Adrenal gland (tissue), 12 donors: ENCODE measurements around the gene DLG5. TPM values are rescaled to one million over a fixed set of nuclear protein-coding genes. Genes with fewer than 3 reads are reported as not detected.
A peak's percentile ranks its signal among the peaks of the same experiment; 100 is the strongest.

Source experiments
- DNase-seq, 7 donors: peaks; one replicate each; pipeline ENCODE4 v3.0.0-alpha.2; 2019 to 2020
- H3K27ac ChIP-seq, 5 donors: fragments of 200-600 bp; sonication (generic) in 4 of 5; 1 replicate in 3 of 5; 2 replicates in 2 of 5; pipeline versions ENCODE4 v1.5.1 to v1.8.0; 2016 to 2020; ENCODE audit warnings: mild to moderate bottlenecking in 1 of 5
- H3K27me3 ChIP-seq: fragments of 200-600 bp; 2 replicates; pipeline ENCODE4 v1.8.0; 2021
- H3K36me3 ChIP-seq, 2 donors: fragments of 200-600 bp; replicated peaks in 1 of 2; 1 replicate in 1 of 2; 2 replicates in 1 of 2; pipeline versions ENCODE4 v1.5.1 to v1.8.0; 2018 to 2022
- H3K4me1 ChIP-seq, 2 donors: fragments of 200-600 bp; replicated peaks in 1 of 2; 1 replicate in 1 of 2; 2 replicates in 1 of 2; pipeline versions ENCODE4 v1.5.1 to v1.8.0; 2018 to 2021
- H3K4me3 ChIP-seq, 4 donors: fragments of 200-600 bp; sonication (generic) in 3 of 4; one replicate each; pipeline ENCODE4 v1.5.1; 2016 to 2018
- H3K9me3 ChIP-seq, 3 donors: fragments of 200-600 bp; sonication (generic) in 1 of 3; replicated peaks in 1 of 3; 1 replicate in 2 of 3; 2 replicates in 1 of 3; pipeline versions ENCODE4 v1.5.1 to v1.8.0; 2016 to 2021
- POLR2A ChIP-seq, 2 donors: fragments of 450-650 bp; IDR thresholded peaks; one replicate each; pipeline ENCODE4 v1.6.1; 2017; ENCODE audit warnings: antibody characterized with exemption in 2 of 2, mild to moderate bottlenecking in 2 of 2, moderate library complexity in 1 of 2
- WGBS, 4 donors: extraction: QIAGEN DNeasy Blood & Tissue Kit in 2 of 4; methylation state at CpG; one replicate each; pipeline versions ENCODE4 v1.1.5 to v1.1.7; 2013 to 2017; 5-methylcytosine and 5-hydroxymethylcytosine counted together
- intact Hi-C, 2 donors: fragments of 100-400 bp; cut with DNase I; formaldehyde crosslinking; loops; one replicate each; pipeline versions ENCODE4 v1.14.1 to v1.15.0; 2022 to 2023
- polyA plus RNA-seq, 3 donors: library from polyadenylated mRNA; stranded (reverse); fragments of 200-250 nt in 2 of 3; fragments of 350-450 nt in 1 of 3; fragmentation: Illumina TruSeq in 1 of 3; extraction: RNeasy Lipid Tissue Mini Kit (QIAGEN cat#74804) in 1 of 3; gene quantifications; one replicate each; pipeline ENCODE4 v1.2.3, GENCODE V29; 2013 to 2014
- total RNA-seq, 9 donors: library from RNA; depleted of rRNA in 4 of 9; stranded (reverse); fragments of >200 nt in 4 of 9; fragments of 120-200 nt in 1 of 9; fragmentation: NEBNext Ultra II Directional in 1 of 9; extraction: Animal tissue kit (Norgen Biotek cat#: 25700) in 1 of 9; gene quantifications; one replicate each; pipeline versions ENCODE4 v1.1.0 to v1.2.4, GENCODE V29; 2013 to 2023
- TF ChIP-seq, protein P1 (sequence below), 6 experiments: fragments of 450-650 bp in 4 of 6; fragments of 200-600 bp in 2 of 6; sonication (generic) in 1 of 6; IDR thresholded peaks; 1 replicate in 5 of 6; 2 replicates in 1 of 6; pipeline versions ENCODE4 v1.5.1 to v1.8.0; 2016 to 2021; ENCODE audit warnings: antibody characterized with exemption in 6 of 6, mild to moderate bottlenecking in 2 of 6, moderate library complexity in 1 of 6
- donor health status: healthy with polysubstance abuse.
- donor health status: Bipolar disorder and iron deficiency.
- donor health status: DM: yes; HTN: yes; CAD: no.
- donor health status: DM: no; HTN: no; CAD: no.
- donor health status: DM: no; HTN: no; CAD: no.
- donor health status: DM: yes; HTN: yes; CAD: no.

Gene DLG5
- total and polyA plus RNA-seq, 12 donors = 32.6 to 175 (median 101) TPM

DNA sequence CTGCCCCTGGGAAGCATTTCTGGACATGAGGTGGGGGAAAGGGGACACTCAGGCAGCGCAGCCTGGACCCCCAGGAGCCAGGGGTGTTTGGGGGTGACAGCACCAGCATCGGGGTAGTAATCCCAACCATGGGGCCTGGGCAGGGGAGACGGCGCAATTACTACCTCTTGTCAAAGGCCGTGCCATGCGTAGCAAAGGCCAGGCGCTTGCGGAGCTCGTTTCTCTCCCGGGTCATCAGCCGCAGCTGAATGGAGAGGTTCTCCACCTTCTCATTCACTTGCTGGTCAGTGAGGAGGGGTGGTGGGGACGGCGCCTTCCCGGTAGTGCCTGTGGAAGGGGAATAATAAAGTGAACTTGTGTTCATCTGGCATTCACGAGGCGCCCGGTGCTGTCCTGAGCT is 70.0 kb downstream of the DLG5 start:
- Histone ChIP-seq H3K4me1 (peaks cover 0 to 12% of the 10 kb centered on the region in 2 donors), H3K4me3 (no peak overlapping the region), H3K27me3 (no peaks in the 10 kb centered on the region), H3K27ac (peak overlapping the region in 4 of 5 donors; percentile 6 to 82 (median 52)), H3K36me3 (peaks cover 0 to 36% of the 10 kb centered on the region in 2 donors), H3K9me3 (no peaks in the 10 kb centered on the region)
- intact Hi-C loops = no loop called here
- DNase-seq = no peak
- TF ChIP-seq, protein P1, sequence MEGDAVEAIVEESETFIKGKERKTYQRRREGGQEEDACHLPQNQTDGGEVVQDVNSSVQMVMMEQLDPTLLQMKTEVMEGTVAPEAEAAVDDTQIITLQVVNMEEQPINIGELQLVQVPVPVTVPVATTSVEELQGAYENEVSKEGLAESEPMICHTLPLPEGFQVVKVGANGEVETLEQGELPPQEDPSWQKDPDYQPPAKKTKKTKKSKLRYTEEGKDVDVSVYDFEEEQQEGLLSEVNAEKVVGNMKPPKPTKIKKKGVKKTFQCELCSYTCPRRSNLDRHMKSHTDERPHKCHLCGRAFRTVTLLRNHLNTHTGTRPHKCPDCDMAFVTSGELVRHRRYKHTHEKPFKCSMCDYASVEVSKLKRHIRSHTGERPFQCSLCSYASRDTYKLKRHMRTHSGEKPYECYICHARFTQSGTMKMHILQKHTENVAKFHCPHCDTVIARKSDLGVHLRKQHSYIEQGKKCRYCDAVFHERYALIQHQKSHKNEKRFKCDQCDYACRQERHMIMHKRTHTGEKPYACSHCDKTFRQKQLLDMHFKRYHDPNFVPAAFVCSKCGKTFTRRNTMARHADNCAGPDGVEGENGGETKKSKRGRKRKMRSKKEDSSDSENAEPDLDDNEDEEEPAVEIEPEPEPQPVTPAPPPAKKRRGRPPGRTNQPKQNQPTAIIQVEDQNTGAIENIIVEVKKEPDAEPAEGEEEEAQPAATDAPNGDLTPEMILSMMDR (IDR thresholded peaks at IDR 0.05) = no peak
- TF ChIP-seq POLR2A (IDR thresholded peaks at IDR 0.05) = no peak
- 88 to 95% (median 94%) methylated on average over 13 to 17 of the region's 17 CpGs for WGBS, 4 donors

DNA sequence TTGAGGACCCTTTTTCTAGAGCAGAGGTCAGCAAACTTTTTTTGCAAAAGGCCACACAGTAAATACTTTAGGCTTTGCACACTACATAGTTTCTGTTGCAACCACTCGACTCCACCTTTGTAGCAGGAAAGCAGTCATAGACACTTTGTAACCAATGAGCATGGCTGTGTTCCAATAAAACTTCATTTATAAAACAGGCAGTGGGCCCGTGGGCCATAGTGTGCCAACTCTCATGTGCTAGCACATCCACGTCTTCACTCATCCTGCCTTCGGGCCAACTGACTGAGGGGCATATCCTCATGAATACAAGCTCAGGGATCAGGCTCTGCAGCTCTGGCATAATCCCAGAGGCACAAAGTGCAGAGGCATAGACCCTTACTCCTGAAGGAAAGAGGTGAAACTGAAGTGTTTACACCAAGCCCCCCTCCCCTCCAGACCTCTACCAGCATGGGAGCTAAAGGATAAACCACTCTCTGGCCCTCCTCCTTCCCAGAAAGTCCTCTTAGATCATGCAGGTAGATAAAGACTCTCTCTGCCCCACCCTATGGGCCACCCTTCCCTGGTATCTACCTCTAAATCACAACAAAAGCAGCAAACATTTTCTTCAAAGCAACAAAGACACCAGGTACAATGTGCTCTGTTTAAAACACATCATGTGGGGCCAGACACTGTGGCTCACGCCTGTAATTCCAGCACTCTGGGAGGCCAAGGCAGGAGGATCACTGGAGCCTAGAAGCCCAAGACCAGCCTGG is 71.0 kb downstream of the DLG5 start:
- Histone ChIP-seq H3K27me3 (no peaks in the 10 kb centered on the region), H3K9me3 (no peaks in the 10 kb centered on the region), H3K36me3 (peaks cover 0 to 46% of the 10 kb centered on the region in 2 donors), H3K4me3 (no peak overlapping the region), H3K27ac (peak overlapping the region in 4 of 5 donors; percentile 14 to 71 (median 38)), H3K4me1 (peaks cover 0 to 12% of the 10 kb centered on the region in 2 donors)
- peak in 2 of 7 donors; percentile 63 to 68 for DNase-seq
- intact Hi-C loops = no loop called here
- TF ChIP-seq, protein P1 (IDR thresholded peaks at IDR 0.05) = no peak
- WGBS, 4 donors = 58 to 72% (median 61%) methylated on average over 5 of the region's 5 CpGs

DNA sequence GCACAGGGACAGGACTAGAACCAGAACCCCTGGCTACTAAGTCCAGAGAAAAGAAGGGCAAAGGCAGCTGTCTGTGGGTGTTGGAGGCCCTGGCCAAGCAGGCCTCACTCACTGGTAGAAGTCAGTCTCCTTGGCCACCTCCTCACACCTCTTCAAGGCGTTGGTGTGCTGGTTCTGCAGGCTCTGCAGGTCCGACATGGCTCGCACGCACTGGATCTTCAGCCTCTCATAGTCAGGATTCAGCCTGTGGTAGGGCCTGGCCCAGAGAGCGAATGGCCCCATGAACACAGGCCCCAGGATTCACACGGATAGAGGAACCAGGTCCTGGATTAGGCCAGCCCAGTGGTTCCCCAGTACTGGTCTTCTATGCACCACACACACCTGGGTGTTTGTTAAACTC is 72.4 kb downstream of the DLG5 start:
- TF ChIP-seq, protein P1 (IDR thresholded peaks at IDR 0.05) = no peak
- TF ChIP-seq POLR2A (IDR thresholded peaks at IDR 0.05) = no peak
- Histone ChIP-seq H3K4me1 (peaks cover 0 to 12% of the 10 kb centered on the region in 2 donors), H3K9me3 (no peaks in the 10 kb centered on the region), H3K27me3 (no peaks in the 10 kb centered on the region), H3K4me3 (no peak overlapping the region), H3K27ac (peak overlapping the region in 2 of 5 donors; percentile 36 to 44), H3K36me3 (peaks cover 0 to 53% of the 10 kb centered on the region in 2 donors)
- WGBS, 4 donors = 80 to 100% (median 91%) methylated on average over 1 to 6 of the region's 6 CpGs
- DNase-seq = no peak
- intact Hi-C loops = no loop called here

DNA sequence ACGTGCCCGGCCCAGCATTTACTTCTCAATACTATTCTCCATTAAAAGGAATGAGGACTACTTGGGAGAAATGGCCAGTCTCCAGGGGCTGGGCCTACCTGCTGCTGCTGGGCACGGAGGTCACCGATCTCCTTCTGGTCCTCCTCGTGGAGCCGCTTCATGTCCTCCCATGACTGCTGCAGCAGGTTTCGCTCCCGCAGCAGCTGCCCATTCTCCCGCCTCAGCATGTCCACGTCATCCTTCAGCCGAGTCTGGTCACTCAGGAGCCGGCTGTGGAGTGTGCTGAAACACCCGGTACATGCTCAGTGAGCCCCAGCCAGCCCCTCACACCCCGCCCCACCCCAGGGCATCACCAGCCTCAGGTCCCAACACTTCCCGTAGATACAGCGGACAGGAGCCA is 73.3 kb downstream of the DLG5 start:
- TF ChIP-seq, protein P1 (IDR thresholded peaks at IDR 0.05) = no peak
- TF ChIP-seq POLR2A (IDR thresholded peaks at IDR 0.05) = no peak
- DNase-seq = no peak
- Histone ChIP-seq H3K27me3 (no peaks in the 10 kb centered on the region), H3K4me3 (no peak overlapping the region), H3K9me3 (no peaks in the 10 kb centered on the region), H3K4me1 (peaks cover 0 to 19% of the 10 kb centered on the region in 2 donors), H3K27ac (peak overlapping the region in 1 of 5 donors; percentile 36), H3K36me3 (peaks cover 0 to 55% of the 10 kb centered on the region in 2 donors)
- WGBS, 4 donors = 94 to 98% (median 95%) methylated on average over 9 to 16 of the region's 16 CpGs
- intact Hi-C loops = no loop called here
